ENCODE data around the gene POLRMT. TPM values are rescaled to one million over a fixed set of nuclear protein-coding genes. Genes with fewer than 3 reads are reported as not detected.

The POLRMT gene
- total RNA-seq, 1 donor from 2014 or later: 37.9 TPM

GRCh38 chr19:678791-679388, 45.6 kb upstream of the POLRMT start:
- no peak for TF ChIP-seq CTCF (conservative IDR thresholded peaks at IDR 0.05; ENCODE audit: low read depth, low read length)

GRCh38 chr19:677601-678436, 44.5 kb upstream of the POLRMT start:
- H3K4me3 ChIP-seq (ENCODE audit: low read depth, low read length): peak overlapping the region; percentile 64
- no peak for DNase-seq (ENCODE audit: low read depth)
- no peak for TF ChIP-seq CTCF (conservative IDR thresholded peaks at IDR 0.05; ENCODE audit: low read depth, low read length)

More at GRCh38 chr19:678791-679388, 45.6 kb upstream of the POLRMT start:
- peak overlapping the region; percentile 67 for H3K4me3 ChIP-seq (ENCODE audit: low read depth, low read length)
- DNase-seq (ENCODE audit: low read depth): no peak

GRCh38 chr19:677201-677600, 43.9 kb upstream of the POLRMT start:
- TF ChIP-seq CTCF (conservative IDR thresholded peaks at IDR 0.05; ENCODE audit: low read depth, low read length): no peak
- peak overlapping the region; percentile 64 for H3K4me3 ChIP-seq (ENCODE audit: low read depth, low read length)
- DNase-seq (ENCODE audit: low read depth): no peak

GRCh38 chr19:676339-677105, 43.2 kb upstream of the POLRMT start, which contains the start of gene FSTL3:
Gene FSTL3 (plus strand): TSS chr19:676392. CDS start chr19:676424, 32 bp downstream.
- peak within 1 kb of the TSS; percentile 64 for H3K4me3 ChIP-seq (ENCODE audit: low read depth, low read length)
- DNase-seq (ENCODE audit: low read depth): no peak
- no peak for TF ChIP-seq CTCF (conservative IDR thresholded peaks at IDR 0.05; ENCODE audit: low read depth, low read length)

- H3K4me3 ChIP-seq (ENCODE audit: low read depth, low read length): peak overlapping the region; percentile 28
- TF ChIP-seq CTCF (conservative IDR thresholded peaks at IDR 0.05; ENCODE audit: low read depth, low read length): no peak
- no peak for DNase-seq (ENCODE audit: low read depth)
Measured at GRCh38 chr19:676007-676338, 42.6 kb upstream of the POLRMT start.

- H3K4me3 ChIP-seq (ENCODE audit: low read depth, low read length): no peak overlapping the region
- no peak for TF ChIP-seq CTCF (conservative IDR thresholded peaks at IDR 0.05; ENCODE audit: low read depth, low read length)
- no peak for DNase-seq (ENCODE audit: low read depth)
Measured at GRCh38 chr19:674282-675151, 41.2 kb upstream of the POLRMT start.
